IPS-20b (cell line): ENCODE measurements around the gene TMEM80.

ENCODE experiments used
- H3K27ac ChIP-seq: one replicate; pipeline ENCODE4 v1.5.1; 2013; ENCODE audit warnings: low read length
- H3K27me3 ChIP-seq: 2 replicates; pipeline ENCODE4 v1.6.1; 2013; ENCODE audit warnings: mild to moderate bottlenecking, low read length, inconsistent platforms; ENCODE audit not compliant: insufficient read depth
- H3K36me3 ChIP-seq: 2 replicates; pipeline ENCODE4 v1.6.1; 2013; ENCODE audit warnings: low read depth, mild to moderate bottlenecking, inconsistent platforms, low read length, moderate library complexity; ENCODE audit not compliant: insufficient read depth
- H3K4me1 ChIP-seq: 2 replicates; pipeline ENCODE4 v1.6.1; 2013; ENCODE audit warnings: mild to moderate bottlenecking, control low read depth, inconsistent platforms, low read length, moderate library complexity; ENCODE audit not compliant: insufficient read depth
- H3K4me3 ChIP-seq: 2 replicates; pipeline ENCODE4 v1.5.1; 2013; ENCODE audit warnings: mild to moderate bottlenecking, low read length, inconsistent platforms
- H3K9ac ChIP-seq: 2 replicates; pipeline ENCODE4 v1.6.1; 2013; ENCODE audit warnings: low read depth, mild to moderate bottlenecking, inconsistent platforms, low read length, moderate library complexity
- H3K9me3 ChIP-seq: 2 replicates; pipeline ENCODE4 v1.6.1; 2013; ENCODE audit warnings: mild to moderate bottlenecking, low read depth, low read length, inconsistent platforms; ENCODE audit not compliant: insufficient read depth

Gene TMEM80

GRCh38 chr11:703506-703905, 7.9 kb downstream of the TMEM80 start:
- no peaks in the 10 kb centered on the region for H3K9me3 ChIP-seq
- H3K4me1 ChIP-seq, result peaks cover 8% of the 10 kb centered on the region
- H3K9ac ChIP-seq, result no peak overlapping the region
- H3K27ac ChIP-seq, result no peak overlapping the region
- peaks cover 12% of the 10 kb centered on the region; the same call in 1 of the 2 replicates for H3K27me3 ChIP-seq
- no peak overlapping the region for H3K4me3 ChIP-seq
- peaks cover 4% of the 10 kb centered on the region; the same call in 1 of the 2 replicates for H3K36me3 ChIP-seq

- Histone ChIP-seq H3K4me3 (no peak overlapping the region), H3K27me3 (peaks cover 12% of the 10 kb centered on the region; the same call in 1 of the 2 replicates), H3K9me3 (no peaks in the 10 kb centered on the region), H3K4me1 (peaks cover 8% of the 10 kb centered on the region), H3K27ac (no peak overlapping the region), H3K9ac (no peak overlapping the region), H3K36me3 (peaks cover 4% of the 10 kb centered on the region; the same call in 1 of the 2 replicates)
These were observed 8.6 kb downstream of the TMEM80 start for GRCh38 chr11:704228-704674.

- no peak overlapping the region; the same call in 1 of the 2 replicates for H3K4me3 ChIP-seq
- H3K4me1 ChIP-seq, result peaks cover 8% of the 10 kb centered on the region
- no peak overlapping the region for H3K9ac ChIP-seq
- peaks cover 12% of the 10 kb centered on the region; the same call in 1 of the 2 replicates for H3K27me3 ChIP-seq
- peaks cover under 1% of the 10 kb centered on the region; the same call in 1 of the 2 replicates for H3K36me3 ChIP-seq
- H3K27ac ChIP-seq, result no peak overlapping the region
- H3K9me3 ChIP-seq, result no peaks in the 10 kb centered on the region
These were observed 9.4 kb downstream of the TMEM80 start for GRCh38 chr11:704781-705645.

- H3K4me3 ChIP-seq, result peak within 1 kb of the TSS; percentile 53
- H3K4me1 ChIP-seq, result peaks cover 8% of the 10 kb centered on the region
- peaks cover 12% of the 10 kb centered on the region; the same call in 1 of the 2 replicates for H3K27me3 ChIP-seq
- H3K27ac ChIP-seq, result no peak within 1 kb of the TSS
- no peaks in the 10 kb centered on the region for H3K9me3 ChIP-seq
- H3K36me3 ChIP-seq, result no peaks in the 10 kb centered on the region
- peak within 1 kb of the TSS; percentile 33; the same call in 1 of the 2 replicates for H3K9ac ChIP-seq
These were observed 10.2 kb downstream of the TMEM80 start, which contains the start of gene EPS8L2 for GRCh38 chr11:705646-706438. TSS of gene EPS8L2 (plus strand) at chr11:706231. CDS start at chr11:709408, 3,177 bp downstream.

- H3K27ac ChIP-seq, result no peak overlapping the region
- no peaks in the 10 kb centered on the region for H3K36me3 ChIP-seq
- peaks cover 8% of the 10 kb centered on the region for H3K4me1 ChIP-seq
- no peaks in the 10 kb centered on the region for H3K9me3 ChIP-seq
- H3K27me3 ChIP-seq, result peaks cover 12% of the 10 kb centered on the region; the same call in 1 of the 2 replicates
- peak overlapping the region; percentile 33; the same call in 1 of the 2 replicates for H3K9ac ChIP-seq
- peak overlapping the region; percentile 53 for H3K4me3 ChIP-seq
These were observed 10.9 kb downstream of the TMEM80 start for GRCh38 chr11:706439-706956.

GRCh38 chr11:706957-707816, 11.6 kb downstream of the TMEM80 start:
- H3K4me1 ChIP-seq, result peaks cover 8% of the 10 kb centered on the region
- H3K36me3 ChIP-seq, result no peaks in the 10 kb centered on the region
- H3K9me3 ChIP-seq, result no peaks in the 10 kb centered on the region
- H3K27me3 ChIP-seq, result peaks cover 12% of the 10 kb centered on the region; the same call in 1 of the 2 replicates
- peak overlapping the region; percentile 33; the same call in 1 of the 2 replicates for H3K9ac ChIP-seq
- H3K27ac ChIP-seq, result no peak overlapping the region
- H3K4me3 ChIP-seq, result peak overlapping the region; percentile 53

GRCh38 chr11:707817-708420, 12.3 kb downstream of the TMEM80 start:
- Histone ChIP-seq H3K36me3 (no peaks in the 10 kb centered on the region), H3K4me3 (no peak overlapping the region), H3K9me3 (no peaks in the 10 kb centered on the region), H3K27me3 (peaks cover 12% of the 10 kb centered on the region; the same call in 1 of the 2 replicates), H3K9ac (no peak overlapping the region), H3K27ac (no peak overlapping the region), H3K4me1 (peaks cover 8% of the 10 kb centered on the region)

GRCh38 chr11:708511-708910, 12.9 kb downstream of the TMEM80 start:
- H3K27ac ChIP-seq, result no peak overlapping the region
- H3K9me3 ChIP-seq, result no peaks in the 10 kb centered on the region
- no peak overlapping the region for H3K4me3 ChIP-seq
- H3K36me3 ChIP-seq, result no peaks in the 10 kb centered on the region
- peaks cover 12% of the 10 kb centered on the region; the same call in 1 of the 2 replicates for H3K27me3 ChIP-seq
- H3K9ac ChIP-seq, result no peak overlapping the region
- H3K4me1 ChIP-seq, result peaks cover 8% of the 10 kb centered on the region

- Histone ChIP-seq H3K4me3 (no peak overlapping the region), H3K9me3 (no peaks in the 10 kb centered on the region), H3K27me3 (peaks cover 12% of the 10 kb centered on the region; the same call in 1 of the 2 replicates), H3K27ac (no peak overlapping the region), H3K9ac (no peak overlapping the region), H3K36me3 (no peaks in the 10 kb centered on the region), H3K4me1 (peaks cover 8% of the 10 kb centered on the region)
These were observed 13.7 kb downstream of the TMEM80 start for GRCh38 chr11:709109-709997.

GRCh38 chr11:714436-714835, 18.8 kb downstream of the TMEM80 start:
- no peak overlapping the region for H3K9ac ChIP-seq
- H3K4me1 ChIP-seq, result no peaks in the 10 kb centered on the region
- H3K27me3 ChIP-seq, result peaks cover 3% of the 10 kb centered on the region; the same call in 1 of the 2 replicates
- no peak overlapping the region for H3K27ac ChIP-seq
- H3K9me3 ChIP-seq, result no peaks in the 10 kb centered on the region
- H3K36me3 ChIP-seq, result no peaks in the 10 kb centered on the region
- no peak overlapping the region for H3K4me3 ChIP-seq
